ENCODE data around the gene TNRC6C.

Gene TNRC6C

GRCh38 chr17:77946900-77947645, 11.4 kb upstream of the TNRC6C start:
- DNase-seq: no peak
- H3K4me1 ChIP-seq: no peaks in the 10 kb centered on the region
- H3K9me3 ChIP-seq: no peaks in the 10 kb centered on the region
- no peaks in the 10 kb centered on the region for H3K27me3 ChIP-seq
- no peak for TF ChIP-seq CTCF (IDR thresholded peaks at IDR 0.05; ENCODE audit: low read depth, low read length)
- no peaks in the 10 kb centered on the region for H3K36me3 ChIP-seq
- H3K4me3 ChIP-seq (ENCODE audit: low read depth, low read length): no peak overlapping the region

DNA sequence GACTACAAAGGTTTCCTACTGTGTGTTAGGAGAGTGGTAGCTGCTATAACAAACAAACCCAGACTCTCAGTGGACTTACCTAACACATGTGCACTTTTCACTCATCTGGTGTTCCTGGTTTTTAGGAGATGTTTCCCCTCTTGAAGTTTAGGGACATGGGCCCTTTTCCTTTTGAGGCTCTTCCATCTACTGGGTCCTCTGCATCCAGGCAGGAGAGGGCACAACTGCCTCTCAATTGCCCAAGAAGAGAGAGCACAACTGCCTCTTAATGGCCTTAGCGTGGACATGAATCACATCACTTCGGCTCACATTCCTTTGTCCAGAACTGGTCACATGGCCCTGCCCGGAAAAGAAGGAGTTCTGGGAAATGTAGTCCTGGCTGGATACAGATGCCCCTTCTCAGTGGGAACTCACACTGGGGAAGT, 9.8 kb upstream of the TNRC6C start:
- peak; percentile 54 for DNase-seq
- Histone ChIP-seq H3K36me3 (no peaks in the 10 kb centered on the region), H3K9me3 (no peaks in the 10 kb centered on the region), H3K4me1 (no peaks in the 10 kb centered on the region), H3K27me3 (no peaks in the 10 kb centered on the region), H3K4me3 (ENCODE audit: low read depth, low read length) (no peak overlapping the region)
- no peak for TF ChIP-seq CTCF (IDR thresholded peaks at IDR 0.05; ENCODE audit: low read depth, low read length)

GRCh38 chr17:77951123-77951522, 7.4 kb upstream of the TNRC6C start:
- Histone ChIP-seq H3K4me3 (ENCODE audit: low read depth, low read length) (no peak overlapping the region), H3K9me3 (no peaks in the 10 kb centered on the region), H3K27me3 (no peaks in the 10 kb centered on the region), H3K36me3 (no peaks in the 10 kb centered on the region), H3K4me1 (no peaks in the 10 kb centered on the region)
- no peak for TF ChIP-seq CTCF (IDR thresholded peaks at IDR 0.05; ENCODE audit: low read depth, low read length)
- DNase-seq: no peak

DNA sequence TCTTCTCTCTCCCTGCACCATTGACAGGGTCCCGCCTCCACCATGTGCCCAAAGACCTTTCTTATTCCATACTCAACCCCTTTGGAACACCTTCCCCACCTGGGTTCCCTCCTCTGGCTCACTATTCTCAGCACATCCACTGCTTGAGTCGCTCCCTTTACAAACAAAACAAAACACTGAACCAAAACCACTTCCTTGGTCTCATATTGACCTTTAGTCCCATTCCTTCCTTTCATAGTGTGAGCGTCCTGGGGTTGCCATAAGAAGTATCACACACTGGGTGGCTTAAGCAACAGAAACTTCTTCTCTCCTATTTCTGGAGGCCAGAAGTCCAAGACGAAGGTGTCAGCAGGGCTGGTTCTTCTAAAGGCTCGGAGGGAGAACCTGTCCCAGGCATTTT, 6.1 kb upstream of the TNRC6C start:
- no peaks in the 10 kb centered on the region for H3K27me3 ChIP-seq
- H3K4me3 ChIP-seq (ENCODE audit: low read depth, low read length): no peak overlapping the region
- no peaks in the 10 kb centered on the region for H3K4me1 ChIP-seq
- no peak for TF ChIP-seq CTCF (IDR thresholded peaks at IDR 0.05; ENCODE audit: low read depth, low read length)
- H3K36me3 ChIP-seq: no peaks in the 10 kb centered on the region
- H3K9me3 ChIP-seq: no peaks in the 10 kb centered on the region
- no peak for DNase-seq

- no peak for TF ChIP-seq CTCF (IDR thresholded peaks at IDR 0.05; ENCODE audit: low read depth, low read length)
- no peaks in the 10 kb centered on the region for H3K9me3 ChIP-seq
- no peak for DNase-seq
- peaks cover 9% of the 10 kb centered on the region for H3K4me1 ChIP-seq
- H3K36me3 ChIP-seq: no peaks in the 10 kb centered on the region
- H3K27me3 ChIP-seq: no peaks in the 10 kb centered on the region
- H3K4me3 ChIP-seq (ENCODE audit: low read depth, low read length): peak overlapping the region; percentile 68
Observed at GRCh38 chr17:77957235-77957856, 1.2 kb upstream of the TNRC6C start.

DNA sequence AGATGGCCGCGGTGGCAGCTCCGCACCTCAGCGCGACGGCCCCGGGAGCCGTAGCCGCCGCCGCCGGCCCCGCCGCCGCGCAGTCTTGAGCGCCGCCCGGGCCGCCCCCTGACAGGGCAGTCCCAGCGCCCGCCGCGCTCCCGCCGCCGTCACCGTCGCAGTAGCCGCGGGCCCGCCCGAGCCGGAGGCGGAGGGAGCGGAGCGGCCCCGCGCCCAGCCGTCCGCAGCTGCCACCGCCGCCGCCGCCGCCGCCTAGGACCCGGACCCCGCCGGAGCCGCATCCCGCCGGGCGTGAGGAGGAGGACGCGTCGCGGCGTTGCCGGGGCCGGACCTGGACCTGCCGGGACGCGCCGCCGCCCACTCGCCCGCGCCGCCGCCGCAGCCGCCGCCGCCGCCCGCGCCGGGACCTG, 218 bp downstream of the TNRC6C start:
- no peaks in the 10 kb centered on the region for H3K36me3 ChIP-seq
- H3K9me3 ChIP-seq: no peaks in the 10 kb centered on the region
- no peaks in the 10 kb centered on the region for H3K27me3 ChIP-seq
- peak overlapping the region; percentile 20; the same call in 1 of the 2 replicates for H3K4me3 ChIP-seq (ENCODE audit: low read depth, low read length)
- peaks cover 17% of the 10 kb centered on the region for H3K4me1 ChIP-seq
- DNase-seq: no peak
- no peak for TF ChIP-seq CTCF (IDR thresholded peaks at IDR 0.05; ENCODE audit: low read depth, low read length)
